IPS-18c (cell line): ENCODE measurements around the gene CRYZL1.

Experiments
- H3K4me3 ChIP-seq: 2 replicates; pipeline ENCODE4 v1.7.0; 2013; ENCODE audit warnings: low read depth, mild to moderate bottlenecking, low read length, moderate library complexity; ENCODE audit not compliant: insufficient read depth
- H3K9me3 ChIP-seq: one replicate; pipeline ENCODE4 v1.6.1; 2013; ENCODE audit warnings: mild to moderate bottlenecking, low read length, moderate library complexity; ENCODE audit not compliant: control insufficient read depth, insufficient read depth

Gene CRYZL1

DNA sequence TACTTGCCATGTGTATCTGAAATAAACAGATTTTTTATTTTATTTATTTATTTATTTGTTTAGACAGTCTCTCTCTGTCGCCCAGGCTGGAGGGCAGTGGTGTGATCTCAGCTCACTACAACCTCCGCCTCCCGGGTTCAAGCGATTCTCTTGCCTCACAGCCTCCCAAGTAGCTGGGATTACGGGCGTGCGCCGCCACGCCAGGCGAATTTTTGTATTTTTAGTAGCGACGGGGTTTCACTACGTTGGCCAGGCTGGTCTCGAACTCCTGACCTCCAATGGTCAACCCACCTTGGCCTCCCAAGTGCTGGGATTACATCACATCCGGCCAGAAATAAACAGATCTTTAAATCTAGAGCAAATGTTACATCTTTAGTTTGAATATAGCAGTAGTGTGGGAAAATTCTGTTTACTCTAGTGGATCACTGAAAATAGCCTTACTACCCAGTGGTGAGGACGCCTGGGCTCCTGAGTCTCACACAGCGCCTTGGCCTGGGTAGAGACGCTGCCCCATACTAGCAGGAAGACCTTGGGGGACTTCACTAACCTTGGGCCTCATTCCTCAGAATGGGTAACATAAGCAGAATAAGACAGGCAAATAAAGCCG, 100.3 kb downstream of the CRYZL1 start:
- H3K4me3 ChIP-seq: peak overlapping the region; percentile 98
- H3K9me3 ChIP-seq: no peaks in the 10 kb centered on the region

- Histone ChIP-seq H3K9me3 (no peaks in the 10 kb centered on the region), H3K4me3 (peak overlapping the region; percentile 98; the same call in 1 of the 2 replicates)
These were observed 100.8 kb downstream of the CRYZL1 start for GRCh38 chr21:33540711-33541104.

DNA sequence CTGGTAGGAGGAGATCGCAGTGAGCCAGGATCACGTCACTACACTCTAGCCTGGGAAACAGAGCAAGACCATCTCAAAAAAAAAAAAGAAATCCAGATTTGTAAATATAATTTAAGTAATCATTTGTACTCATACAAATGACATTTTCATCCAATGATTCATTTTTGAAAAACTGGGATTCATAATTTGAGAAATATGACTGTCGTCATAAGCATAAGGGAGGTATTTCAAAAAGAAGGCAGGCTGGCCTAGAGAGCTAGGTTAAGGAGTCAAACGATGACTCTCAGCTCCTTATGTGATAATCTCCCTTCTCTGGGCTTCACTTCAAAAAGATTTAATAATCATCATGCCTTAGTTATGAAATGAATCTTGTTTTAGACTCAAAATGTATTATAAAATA, 101.9 kb downstream of the CRYZL1 start:
- Histone ChIP-seq H3K9me3 (no peaks in the 10 kb centered on the region), H3K4me3 (no peak overlapping the region)
